NCI-H2081 treated with DMSO at 0.1 percent for 48 hours (cell line): Measurements from ENCODE around the gene FBXO46.

Source experiments
- DNase-seq: peaks from one replicate; lab custom pipeline; 2025; lab: John Stamatoyannopoulos, UW

FBXO46 gene

DNA sequence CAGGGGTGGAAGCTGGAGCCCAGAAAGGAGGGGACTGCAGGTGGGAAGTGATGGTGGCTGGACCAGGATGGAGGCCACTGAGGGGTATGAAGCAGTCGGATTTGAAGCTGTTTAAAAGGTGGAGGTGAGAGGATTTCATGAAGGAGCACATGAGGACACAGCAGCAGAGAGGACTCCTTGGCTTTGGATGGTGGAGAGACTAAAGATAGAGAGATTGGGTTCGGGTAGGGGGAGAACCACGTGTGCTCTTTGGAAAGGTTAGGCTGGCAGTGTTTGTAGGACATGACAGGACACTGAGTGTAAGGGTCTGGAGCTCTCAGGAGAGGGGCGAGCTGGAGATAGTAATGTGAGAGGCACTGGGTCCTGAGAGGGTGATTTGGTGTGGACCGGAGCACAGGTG is 47.8 kb downstream of the FBXO46 start:
- DNase-seq, result no peak

DNA sequence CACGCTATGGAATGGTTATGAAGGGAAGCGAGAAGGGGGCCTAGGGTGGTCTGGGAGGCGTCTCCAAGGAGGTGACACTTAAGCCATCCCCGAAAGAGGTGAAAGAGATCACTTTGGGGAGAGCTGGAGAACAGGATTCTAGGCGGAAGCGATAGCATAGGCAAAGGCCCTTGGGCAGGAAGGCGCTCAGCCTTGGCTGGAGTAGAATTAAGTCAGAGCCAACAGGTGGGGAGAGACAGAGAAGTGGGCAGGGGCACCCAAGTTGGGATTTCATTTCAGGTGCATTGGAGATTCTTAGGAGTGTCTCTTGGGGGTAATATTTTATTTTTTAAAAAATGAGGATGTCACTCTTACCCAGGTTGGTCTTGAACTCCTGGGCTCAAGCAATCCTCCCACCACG is 48.6 kb downstream of the FBXO46 start:
- DNase-seq, result no peak

DNA sequence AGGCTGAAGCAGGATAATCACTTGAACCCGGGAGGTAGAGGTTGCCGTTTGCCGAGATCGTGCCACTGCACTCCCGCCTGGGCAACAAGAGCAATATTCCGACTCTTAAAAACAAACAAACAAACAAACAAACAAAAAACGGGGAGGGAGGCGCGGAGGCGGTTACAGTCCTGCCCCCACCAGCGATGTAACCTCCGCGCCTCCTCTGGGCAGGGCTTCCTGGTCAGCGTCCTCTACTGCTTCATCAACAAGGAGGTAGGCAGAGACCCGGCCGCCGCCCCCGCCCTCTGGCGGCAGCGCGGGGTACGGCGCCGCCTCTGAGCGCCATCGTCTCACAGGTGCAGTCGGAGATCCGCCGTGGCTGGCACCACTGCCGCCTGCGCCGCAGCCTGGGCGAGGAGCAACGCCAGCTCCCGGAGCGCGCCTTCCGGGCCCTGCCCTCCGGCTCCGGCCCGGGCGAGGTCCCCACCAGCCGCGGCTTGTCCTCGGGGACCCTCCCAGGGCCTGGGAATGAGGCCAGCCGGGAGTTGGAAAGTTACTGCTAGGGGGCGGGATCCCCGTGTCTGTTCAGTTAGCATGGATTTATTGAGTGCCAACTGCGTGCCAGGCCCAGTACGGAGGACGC is 49.2 kb downstream of the FBXO46 start:
- DNase-seq, result peak; percentile 50

DNA sequence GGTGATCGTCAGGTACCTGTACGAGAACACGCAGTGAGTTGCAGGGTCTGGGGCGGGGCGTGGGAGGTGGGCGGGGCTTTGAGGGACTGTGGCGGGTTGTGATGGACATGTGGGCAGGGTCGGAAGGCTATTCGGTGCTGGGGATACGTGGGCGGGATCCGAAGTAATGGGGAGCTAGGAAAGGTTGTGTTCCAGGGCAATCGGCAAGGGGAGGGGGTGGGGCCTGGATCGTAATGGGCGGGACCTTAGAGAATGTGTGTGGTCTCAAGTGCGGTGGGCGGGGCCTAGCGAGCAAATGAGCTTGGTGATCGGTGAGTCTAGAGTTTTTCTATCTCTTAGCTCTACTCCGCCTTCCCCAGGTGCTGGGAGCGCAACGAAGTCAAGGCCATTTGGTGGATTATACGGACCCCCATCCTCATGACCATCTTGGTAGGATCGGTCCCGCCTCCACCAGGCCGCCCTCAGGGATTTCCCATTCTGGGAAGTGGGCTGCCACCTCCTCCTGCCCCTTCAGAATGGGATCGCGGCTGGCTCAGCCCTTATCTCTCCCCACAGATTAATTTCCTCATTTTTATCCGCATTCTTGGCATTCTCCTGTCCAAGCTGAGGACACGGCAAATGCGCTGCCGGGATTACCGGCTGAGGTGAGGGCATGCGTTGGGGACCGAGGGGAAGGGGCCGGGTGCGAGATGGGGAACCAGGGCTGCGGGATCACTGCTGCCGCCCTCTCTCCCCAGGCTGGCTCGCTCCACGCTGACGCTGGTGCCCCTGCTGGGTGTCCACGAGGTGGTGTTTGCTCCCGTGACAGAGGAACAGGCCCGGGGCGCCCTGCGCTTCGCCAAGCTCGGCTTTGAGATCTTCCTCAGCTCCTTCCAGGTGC is 53.1 kb downstream of the FBXO46 start:
- DNase-seq, result no peak

DNA sequence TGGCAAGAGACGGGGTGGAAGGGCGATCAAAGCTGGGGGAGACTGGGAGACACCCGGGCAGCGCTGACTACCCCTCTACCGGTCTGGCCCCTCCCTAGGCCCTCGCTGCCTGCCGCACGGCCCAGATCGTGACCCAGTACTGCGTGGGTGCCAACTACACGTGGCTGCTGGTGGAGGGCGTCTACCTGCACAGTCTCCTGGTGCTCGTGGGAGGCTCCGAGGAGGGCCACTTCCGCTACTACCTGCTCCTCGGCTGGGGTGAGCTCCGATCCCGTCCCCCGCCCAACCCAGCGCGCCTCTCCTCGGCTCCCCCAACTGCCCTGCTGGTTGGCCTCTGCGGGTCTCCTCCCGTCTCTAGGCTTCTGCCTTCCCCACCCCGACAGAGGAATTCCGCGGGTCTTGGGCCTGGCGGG is 53.8 kb downstream of the FBXO46 start:
- no peak for DNase-seq

DNA sequence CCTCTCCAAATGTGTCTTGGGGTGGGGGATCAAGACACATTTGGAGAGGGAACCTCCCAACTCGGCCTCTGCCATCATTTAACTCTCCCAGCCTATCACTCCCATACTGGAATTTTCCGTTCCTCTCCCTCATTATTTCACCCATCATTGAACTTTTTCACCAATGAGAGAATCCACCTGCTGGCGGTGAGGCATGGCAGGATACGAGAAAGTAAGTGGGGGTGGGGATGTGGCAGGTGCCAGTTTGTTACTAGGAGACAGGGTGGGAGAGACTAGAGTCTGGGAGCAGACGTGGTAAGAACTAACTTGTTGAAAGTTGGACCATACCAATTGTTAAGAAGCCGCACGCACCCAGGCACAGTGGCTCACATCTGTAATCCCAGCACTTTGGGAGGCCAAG is 55.8 kb downstream of the FBXO46 start:
- DNase-seq, result no peak

DNA sequence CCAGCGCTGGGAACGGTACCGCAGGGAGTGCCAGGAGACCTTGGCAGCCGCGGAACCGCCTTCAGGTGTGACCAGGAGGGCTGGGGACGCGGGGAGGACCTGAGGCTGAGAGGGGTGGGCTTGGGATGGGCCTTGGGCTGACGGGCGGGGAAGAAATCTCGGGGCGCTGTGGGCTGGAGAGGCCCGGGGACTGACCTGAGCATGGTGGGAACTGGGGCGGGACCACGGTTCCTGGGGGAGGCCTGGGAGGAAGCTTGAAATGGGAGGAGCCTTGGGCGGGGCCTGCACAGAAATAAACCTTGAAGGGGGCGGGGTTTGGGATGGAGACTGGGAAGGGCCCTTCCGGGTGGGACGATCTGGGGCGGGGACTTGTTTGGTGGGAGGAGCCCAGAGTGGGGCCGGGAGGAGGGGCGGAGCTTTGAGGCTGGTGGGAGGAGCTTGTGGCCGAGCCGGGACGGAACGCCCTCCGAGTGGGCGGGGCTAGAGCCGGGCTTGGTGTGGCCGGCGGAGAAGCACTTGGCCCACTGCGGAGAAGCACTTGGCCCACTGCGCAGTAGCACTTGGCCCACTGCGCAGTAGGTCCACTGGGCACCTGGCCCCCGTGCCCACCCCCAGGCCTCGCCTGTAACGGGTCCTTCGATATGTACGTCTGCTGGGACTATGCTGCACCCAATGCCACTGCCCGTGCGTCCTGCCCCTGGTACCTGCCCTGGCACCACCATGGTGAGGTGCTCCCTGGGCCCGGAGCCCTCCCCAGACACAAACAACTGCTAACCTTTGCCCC is 59.8 kb downstream of the FBXO46 start:
- DNase-seq, result no peak

DNA sequence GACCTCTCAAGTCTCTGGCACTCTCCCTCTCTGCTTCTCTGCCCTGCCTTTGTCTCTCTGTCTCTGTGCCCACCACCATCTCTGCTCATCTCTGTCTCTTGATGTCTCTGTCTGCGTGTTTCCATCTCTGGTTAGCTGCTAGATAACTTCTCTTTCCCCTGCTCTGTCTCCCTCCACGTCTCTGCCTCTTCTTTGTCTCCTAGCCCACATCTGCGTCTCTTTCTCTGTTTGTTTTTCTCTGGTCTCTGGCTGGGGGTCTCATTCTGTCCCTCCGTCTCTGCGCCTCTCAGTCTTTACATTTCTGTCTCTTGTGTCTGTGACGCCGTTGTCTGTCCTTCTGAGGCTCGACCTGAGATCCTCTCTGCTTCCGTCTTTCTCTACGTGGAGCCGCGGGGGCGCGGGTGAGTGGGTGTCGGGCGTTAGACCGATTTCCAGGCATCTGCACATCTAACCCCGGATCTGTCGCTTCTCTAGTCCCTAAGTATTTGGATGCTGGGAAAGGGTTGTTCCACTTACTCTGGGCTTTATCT is 62.3 kb downstream of the FBXO46 start:
- DNase-seq, result no peak

DNA sequence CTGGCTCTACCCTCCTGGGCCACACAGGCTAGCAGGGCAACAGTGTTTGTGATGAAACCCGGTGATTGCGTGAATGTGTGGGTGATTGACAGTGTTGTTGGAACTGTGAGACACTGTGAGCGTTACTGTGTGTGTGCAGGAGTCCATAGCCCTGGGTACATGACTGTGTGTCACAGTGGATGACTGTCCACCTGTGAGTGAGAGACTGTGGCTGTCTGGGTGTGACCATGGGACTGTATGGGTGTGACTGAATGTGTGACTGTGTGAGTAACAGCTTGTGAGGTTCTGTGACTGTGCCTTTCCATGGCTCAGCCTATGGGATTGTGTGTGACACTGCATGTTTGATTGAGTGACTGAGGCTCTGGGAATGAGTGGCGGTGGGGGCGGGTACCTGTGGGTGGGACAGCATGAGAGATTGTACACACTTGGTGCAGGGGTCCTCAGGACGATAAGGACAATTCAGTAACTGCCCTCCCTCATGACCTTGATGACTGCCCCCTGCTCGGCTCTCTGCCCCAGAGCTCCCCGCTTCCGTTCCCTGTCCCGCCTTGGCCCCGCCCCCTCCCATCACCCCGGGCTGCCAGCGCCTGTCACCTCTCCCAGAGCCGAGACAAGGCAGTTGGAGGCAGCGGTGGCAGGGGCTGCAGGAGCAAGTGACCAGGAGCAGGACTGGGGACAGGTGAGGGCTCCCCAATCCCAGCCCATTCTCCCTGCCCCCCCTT is 62.9 kb downstream of the FBXO46 start, which contains the start of gene GIPR:
TSS of gene GIPR (plus strand) at position 602 of the 722 bp plus-strand sequence. CDS start 1,300 bp downstream, outside the sequence.
- no peak for DNase-seq

DNA sequence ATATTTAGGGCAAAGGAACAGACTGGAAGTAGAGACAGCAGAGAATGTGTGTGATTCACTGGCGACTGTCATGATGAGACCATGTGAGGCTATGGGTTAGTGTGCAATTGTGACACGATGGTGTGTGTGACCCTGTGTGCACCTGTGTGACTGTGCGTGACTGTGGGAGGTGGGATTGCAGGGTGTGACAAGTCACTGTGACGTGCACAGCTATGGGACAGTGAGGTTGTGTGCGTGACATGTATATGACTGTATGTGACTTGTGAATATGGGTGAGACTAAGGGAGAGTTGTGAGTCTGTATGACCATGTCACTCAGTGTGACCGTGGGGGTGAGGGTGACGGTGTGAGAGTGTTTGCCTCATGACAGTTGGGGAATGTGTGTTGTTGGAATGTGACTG is 66.1 kb downstream of the FBXO46 start:
- DNase-seq, result no peak

DNA sequence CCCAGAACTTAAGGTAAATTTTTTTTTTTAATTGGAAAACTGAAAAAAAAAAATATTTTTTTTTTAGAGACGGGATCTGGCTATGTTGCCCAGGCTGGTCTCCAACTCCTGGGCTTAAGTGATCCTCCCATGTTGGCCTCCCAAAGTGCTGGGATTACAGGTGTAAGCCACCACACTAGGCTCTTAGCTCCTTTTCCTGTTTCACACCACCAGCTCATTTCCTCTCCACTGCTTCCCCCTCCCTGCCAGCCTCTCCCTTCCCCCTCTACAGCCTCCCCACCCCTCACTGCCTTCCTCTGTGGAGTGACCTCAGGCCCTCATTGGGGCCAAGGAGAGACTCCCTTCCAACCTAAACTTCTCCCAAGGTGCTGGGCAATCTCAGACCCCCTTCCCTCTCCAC is 66.9 kb downstream of the FBXO46 start:
- DNase-seq, result no peak

DNA sequence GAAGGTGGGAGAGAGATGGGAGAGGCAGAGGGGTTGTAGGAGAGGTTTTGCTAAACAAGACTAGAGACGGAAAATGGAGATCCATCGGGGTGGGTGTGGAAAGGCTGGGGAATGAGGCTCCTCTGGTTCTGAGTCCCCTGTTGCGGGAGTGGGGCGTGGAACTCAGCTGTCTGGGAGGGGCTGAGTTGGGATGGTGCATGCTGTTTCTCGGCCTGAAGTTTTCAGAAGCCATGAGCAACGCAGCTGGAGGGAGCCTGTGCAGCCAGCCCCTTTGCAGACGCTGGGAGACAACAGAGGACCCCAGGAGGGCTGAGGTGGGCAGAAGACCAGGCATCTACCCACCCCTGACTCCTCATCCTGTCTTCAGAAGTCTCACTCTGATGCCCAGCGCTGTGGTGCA is 70.1 kb downstream of the FBXO46 start:
- DNase-seq, result no peak
